Measurements from ENCODE around the gene HOXB9.
A peak's percentile ranks its signal among the peaks of the same experiment; 100 is the strongest.

The HOXB9 gene

GRCh38 chr17:48587276-48588073 lies 38.7 kb downstream of the HOXB9 start:
- no peak for DNase-seq (ENCODE audit: low read depth, low spot score)

- no peak for DNase-seq (ENCODE audit: low read depth, low spot score)
These were observed 39.6 kb downstream of the HOXB9 start for GRCh38 chr17:48586355-48587258.

DNA sequence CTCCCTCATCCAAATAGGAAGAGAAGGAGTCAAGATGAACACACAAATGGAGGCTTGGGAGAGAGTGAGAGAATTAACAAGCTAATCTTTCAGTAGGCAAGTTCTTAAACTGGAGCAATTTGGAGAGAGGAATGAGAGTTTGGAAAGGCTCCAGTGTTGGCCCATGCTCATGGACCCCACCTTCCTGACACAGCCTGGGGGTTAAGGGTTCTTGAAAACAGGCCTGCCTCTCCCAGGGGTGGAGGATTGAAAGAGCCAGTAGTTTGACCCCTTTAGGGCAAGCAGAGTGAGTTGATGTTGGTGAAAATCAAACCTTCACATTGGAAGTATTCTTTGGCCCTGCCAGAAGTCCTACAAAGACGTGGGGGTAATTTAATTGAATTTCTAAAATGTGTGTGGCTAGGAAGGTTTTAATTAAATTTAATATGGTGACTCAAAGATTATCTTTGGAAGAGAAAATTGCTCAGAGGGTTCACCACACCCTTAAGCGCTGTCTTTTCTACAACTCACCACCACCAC lies 41.9 kb downstream of the HOXB9 start:
- no peak for DNase-seq (ENCODE audit: low read depth, low spot score)

GRCh38 chr17:48583708-48584222 lies 42.4 kb downstream of the HOXB9 start:
- no peak for DNase-seq (ENCODE audit: low read depth, low spot score)

DNA sequence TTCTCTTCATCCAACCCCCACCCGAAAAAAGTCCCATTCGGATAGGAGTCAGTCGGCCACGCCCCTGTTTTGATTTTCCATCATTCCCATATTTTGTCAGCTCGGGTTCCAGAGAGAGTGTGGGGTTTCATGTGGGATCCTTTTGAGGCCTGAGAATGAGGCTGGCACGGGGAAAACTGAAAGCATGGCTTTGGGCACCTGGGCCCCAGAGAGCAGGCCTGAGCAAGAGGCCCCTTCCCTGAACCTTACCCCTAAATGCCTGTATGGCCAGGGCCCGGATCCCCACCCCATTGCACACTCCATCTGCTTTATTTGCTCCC lies 43.4 kb downstream of the HOXB9 start:
- DNase-seq (ENCODE audit: low read depth, low spot score): no peak

- no peak for DNase-seq (ENCODE audit: low read depth, low spot score)
These were observed 46.2 kb downstream of the HOXB9 start for GRCh38 chr17:48579760-48580554.

- DNase-seq (ENCODE audit: low read depth, low spot score): no peak
These were observed 46.7 kb downstream of the HOXB9 start for GRCh38 chr17:48579471-48579759.

DNA sequence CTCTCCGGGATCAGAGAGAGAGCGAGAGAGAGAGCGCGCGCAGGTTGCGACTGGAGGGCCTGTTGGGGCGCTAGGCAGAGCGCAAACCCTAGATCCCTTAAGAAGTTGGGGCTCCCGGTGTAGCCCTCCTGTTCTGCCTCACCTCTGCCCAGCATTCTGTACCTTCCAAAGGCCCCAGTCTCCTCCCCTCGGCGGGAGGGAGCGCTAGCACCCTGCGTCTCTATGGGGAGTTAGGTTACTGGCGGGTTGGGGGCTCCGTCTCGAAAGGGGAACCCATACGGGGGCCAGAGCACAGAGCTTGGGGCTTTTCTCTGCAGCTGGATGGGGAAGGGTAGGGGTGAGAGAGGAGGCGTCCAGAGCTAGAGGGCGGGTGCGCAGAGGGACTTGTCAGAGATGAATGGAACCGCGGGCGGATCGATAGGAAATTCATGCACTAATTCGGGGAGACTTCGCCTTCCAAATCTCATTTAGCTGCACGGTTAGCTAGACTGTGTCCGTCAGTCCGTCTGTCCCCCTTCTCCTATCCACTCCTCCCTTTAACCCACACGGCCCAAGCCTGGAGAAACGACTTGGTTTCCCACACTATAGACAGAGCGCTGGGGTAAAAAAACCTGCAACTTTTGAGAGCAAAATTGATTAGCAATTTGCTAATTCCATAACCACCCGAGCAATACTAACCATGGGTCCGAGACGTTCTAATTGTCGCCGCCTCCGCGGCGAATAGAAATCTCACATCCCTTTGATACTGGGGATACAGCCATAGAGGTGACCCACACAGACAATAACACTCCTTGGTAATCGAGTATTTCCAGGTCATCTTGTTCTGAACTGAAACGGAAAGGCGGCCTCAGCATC lies 47.3 kb downstream of the HOXB9 start:
- no peak for DNase-seq (ENCODE audit: low read depth, low spot score)

DNA sequence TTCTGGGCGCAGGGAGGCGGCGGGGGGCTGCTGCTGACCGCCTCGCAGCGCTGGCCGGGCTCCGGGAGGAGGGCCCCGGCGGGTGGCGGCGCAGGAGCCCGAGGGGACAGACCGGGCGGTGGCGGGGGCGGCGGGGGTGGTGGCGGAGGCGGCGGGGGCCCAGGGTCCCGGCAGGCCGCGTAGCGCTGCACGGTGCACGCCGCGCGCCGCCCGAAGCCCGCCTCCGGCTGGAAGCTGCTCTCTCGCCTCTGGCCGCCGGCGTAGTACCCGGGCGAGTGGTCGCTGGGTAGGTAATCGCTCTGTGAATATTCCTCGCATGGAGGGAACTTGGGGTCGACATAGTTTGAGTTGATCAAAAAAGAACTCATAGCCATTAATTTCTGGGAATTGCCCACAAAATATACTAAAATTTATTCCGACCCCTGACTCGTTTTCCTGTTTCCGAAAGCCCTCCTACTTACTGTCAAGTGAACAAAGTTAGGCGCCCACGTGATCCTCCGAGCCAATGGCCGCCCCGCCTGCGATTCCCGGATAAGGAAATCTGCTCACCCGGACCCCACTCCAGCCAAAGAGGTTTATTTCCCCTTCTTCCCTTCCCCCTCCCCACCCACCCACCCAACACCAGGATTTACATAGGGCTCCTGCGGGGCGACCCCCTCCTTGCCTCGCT lies 48.1 kb downstream of the HOXB9 start, which contains the start of gene HOXB4:
Gene HOXB4 (minus strand): TSS at position 405 of the 670 bp plus-strand sequence. CDS start 31 bp downstream, at position 374.
- peak; percentile 29 for DNase-seq (ENCODE audit: low read depth, low spot score)

DNA sequence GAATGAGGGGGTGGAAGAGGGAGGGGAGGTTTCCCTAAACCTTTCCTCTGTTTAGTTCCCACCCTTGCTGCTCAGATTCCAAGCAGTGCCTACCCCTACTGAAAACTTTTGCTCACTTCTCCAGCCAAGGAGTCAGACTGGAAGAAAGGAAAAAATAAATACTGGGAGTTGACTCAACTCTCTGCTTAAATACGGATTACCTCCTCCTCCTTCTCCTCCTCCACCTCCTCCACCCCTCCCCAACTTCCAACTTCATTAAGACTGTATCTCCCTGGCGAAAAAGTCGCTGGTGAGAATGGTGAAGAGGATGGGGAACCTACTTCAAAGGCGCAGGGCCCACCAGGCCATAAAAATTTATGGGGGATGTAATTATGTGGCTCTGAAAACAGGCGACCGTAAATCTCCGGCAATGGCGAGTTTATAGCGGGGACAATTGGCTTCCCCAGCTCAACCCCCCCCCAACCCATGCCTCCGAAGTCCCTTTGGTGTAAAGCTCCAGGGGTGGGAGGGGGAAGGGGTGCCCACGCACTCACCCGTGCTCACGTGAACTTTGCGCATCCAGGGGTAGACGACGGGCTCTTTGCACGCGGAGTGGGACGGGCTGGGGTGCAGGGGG lies 48.7 kb downstream of the HOXB9 start:
- no peak for DNase-seq (ENCODE audit: low read depth, low spot score)

DNA sequence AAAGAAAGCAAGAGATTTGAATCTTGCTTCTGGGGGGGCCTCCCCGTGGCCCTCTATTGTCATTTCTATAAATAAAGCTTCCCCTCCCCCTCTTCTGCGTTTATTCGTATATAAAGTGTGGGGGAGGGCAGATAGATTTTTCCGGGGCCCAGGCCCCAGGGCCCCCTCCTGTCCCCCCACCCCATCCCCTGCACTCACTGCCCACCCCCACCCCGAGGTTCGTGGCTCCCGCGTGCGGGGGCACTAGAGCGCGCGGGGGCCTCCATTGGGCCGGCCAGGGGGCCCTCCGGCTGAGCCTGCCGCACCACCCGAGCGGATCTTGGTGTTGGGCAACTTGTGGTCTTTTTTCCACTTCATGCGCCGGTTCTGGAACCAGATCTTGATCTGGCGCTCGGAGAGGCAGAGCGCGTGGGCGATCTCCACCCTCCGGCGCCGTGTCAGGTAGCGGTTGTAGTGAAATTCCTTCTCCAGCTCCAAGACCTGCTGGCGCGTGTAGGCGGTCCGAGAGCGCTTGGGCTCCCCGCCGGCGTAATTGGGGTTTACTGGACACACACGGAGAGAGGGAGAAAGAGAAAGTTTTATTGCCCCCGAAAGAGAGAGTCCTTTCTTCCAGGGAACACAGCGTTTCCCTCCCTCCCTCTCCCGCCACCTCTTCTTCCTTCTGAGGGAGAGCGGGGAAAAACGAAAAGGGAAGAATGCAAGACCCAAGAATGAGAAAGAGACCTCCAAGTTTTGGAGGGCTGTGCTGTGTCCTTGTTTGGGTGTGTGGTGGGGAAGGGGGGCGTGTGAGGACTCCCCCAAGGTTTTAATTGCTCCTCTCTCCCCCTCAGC lies 49.5 kb downstream of the HOXB9 start:
- no peak for DNase-seq (ENCODE audit: low read depth, low spot score)

DNA sequence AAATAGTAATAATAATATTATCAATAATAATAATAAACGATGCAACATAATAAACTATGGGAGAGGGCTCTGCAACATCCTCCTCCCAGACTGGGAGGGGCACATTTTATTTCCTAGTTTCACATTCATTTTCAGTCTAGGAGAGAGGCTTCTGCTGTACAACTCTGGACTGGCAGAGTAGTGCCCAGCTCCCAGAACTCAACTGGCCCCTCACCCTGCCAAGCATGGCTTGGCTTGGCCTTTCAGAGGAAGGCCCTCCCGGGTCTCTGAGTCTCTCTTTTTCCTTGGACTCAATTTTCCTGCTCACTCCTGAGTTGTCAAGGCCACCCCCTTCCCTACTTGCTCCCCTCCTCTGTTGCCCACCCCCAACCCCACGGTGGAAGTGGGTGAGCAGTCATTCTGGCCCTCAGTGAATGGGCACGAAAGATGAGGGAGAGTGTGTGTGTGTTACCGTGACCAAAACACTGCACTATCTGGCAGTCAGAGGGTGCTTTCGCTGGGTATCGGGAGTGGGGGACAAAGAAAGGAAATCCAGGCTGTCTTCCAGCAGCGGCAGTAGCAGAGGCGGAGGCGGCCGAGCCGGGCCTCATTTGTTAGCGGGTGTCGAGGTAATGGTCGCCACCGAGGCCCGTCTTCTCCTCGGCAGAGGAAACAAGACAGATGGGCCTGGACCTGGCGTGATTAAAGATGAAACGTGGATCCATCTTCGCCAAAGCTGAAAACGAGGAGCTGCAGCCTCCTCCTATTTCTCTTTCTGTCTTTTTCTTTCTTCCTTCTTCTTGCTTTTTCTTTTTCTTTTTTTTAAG lies 50.3 kb downstream of the HOXB9 start:
- no peak for DNase-seq (ENCODE audit: low read depth, low spot score)

DNA sequence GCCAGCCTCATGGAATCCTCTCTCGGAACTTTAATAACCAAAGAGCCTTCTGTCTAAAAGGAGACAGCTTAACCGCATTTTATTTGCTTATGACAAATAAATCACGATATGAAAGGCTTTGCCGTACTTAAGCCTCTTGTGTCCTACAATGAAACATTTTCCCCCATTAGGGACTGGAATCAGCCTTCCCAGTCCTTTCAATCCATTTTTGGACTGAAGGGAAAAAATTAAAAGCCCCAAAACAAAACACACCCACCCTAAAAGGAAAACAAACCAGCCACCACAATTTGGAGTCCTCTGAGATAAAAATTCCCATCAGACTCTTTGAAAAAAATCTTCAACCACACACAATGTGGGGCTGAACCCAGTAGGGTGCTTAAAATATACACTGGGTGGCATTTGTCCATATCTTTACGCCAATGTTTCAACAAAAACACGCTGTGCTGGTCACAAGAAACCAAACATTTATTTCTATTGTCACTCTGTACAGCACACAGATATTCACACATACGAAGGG lies 51.0 kb downstream of the HOXB9 start:
- no peak for DNase-seq (ENCODE audit: low read depth, low spot score)

- no peak for DNase-seq (ENCODE audit: low read depth, low spot score)
These were observed 51.6 kb downstream of the HOXB9 start for GRCh38 chr17:48574505-48575065.

DNA sequence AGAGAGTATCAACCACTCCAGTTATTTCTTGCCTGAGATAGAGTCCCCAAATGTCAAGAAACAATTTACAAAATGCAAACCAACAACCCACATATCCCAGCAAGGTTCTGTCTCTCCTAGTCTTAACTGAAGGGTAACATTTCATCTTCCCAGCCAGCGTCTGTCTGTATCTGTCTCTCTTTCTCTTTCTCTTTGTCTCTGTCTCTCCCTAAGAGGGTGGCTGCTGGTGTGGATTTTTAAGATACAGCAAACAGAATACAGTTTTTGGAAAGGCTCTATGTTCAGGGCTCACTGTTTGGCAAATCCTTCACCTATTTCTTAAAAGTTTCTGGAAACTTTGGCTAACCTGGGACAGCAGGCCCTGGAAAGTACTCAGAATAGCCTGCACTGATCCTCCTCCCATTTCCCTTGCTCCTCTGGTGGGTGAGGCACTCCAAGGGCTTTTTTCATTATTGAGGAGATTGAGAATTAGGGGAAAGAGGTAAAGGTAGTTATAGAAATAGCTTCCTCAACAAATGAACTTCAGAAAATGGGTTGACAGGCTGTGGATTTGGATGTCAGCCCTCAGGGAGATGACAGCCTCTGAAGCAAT lies 54.2 kb downstream of the HOXB9 start:
- DNase-seq (ENCODE audit: low read depth, low spot score): no peak

All from activated CD4-positive, CD25-positive, alpha-beta regulatory T cell treated with anti-CD3 and anti-CD28 coated beads, Interleukin-2, amount 50 U/mL, for 16 hours (primary cell).